K562 (cell line): Measurements from ENCODE around the gene POFUT2. TPM values are rescaled to one million over a fixed set of nuclear protein-coding genes. Genes with fewer than 3 reads are reported as not detected.
A peak's percentile ranks its signal among the peaks of the same experiment; 100 is the strongest.

Experiments used
- CREB1 ChIP-seq, 2 experiments: sonication (generic) in 1 of 2; formaldehyde crosslinking in 1 of 2; IDR thresholded peaks; 2 replicates each; pipeline versions ENCODE4 v1.6.1 to v1.8.0; 2012 to 2022; ENCODE audit warnings: inconsistent platforms in 1 of 2, mild to moderate bottlenecking in 1 of 2, missing genetic modification reagents in 1 of 2, moderate library complexity in 1 of 2
- REST ChIP-seq, 2 experiments: fragments of 450-650 bp; formaldehyde crosslinking in 1 of 2; IDR thresholded peaks; 2 replicates each; pipeline versions ENCODE4 v1.4.0 to v1.6.1; 2014 to 2020; ENCODE audit warnings: mild to moderate bottlenecking in 2 of 2, borderline replicate concordance in 1 of 2, low read depth in 1 of 2
- ZBTB40 ChIP-seq, 2 experiments: fragments of 450-650 bp in 1 of 2; sonication (generic) in 1 of 2; formaldehyde crosslinking in 1 of 2; IDR thresholded peaks; 2 replicates each; pipeline versions ENCODE4 v1.7.1 to v1.9.0; 2016 to 2022; ENCODE audit warnings: inconsistent platforms in 1 of 2, mild to moderate bottlenecking in 1 of 2, missing genetic modification reagents in 1 of 2
- ZC3H8 ChIP-seq: fragments of 450-650 bp; IDR thresholded peaks from 2 replicates; pipeline ENCODE4 v1.6.1; 2017
- polyA plus RNA-seq, 8 experiments: library from polyadenylated mRNA; depleted of rRNA in 4 of 8; stranded (reverse) in 5 of 8; unstranded in 3 of 8; fragments of >200 nt; fragmentation: Nextera tagmentation in 2 of 8; fragmentation: Illumina TruSeq in 1 of 8; extraction: Ambion mirVana in 2 of 8; extraction: Trizol in 1 of 8; gene quantifications; 2 replicates each; pipeline versions ENCODE4 v1.2.1 to v1.2.3, GENCODE V29; 2011 to 2014; ENCODE audit warnings: inconsistent platforms in 1 of 8, missing spikeins in 1 of 8
- total RNA-seq, 7 experiments: library from RNA; depleted of rRNA in 6 of 7; stranded (reverse); fragments of >200 nt in 6 of 7; fragmentation: Illumina TruSeq in 2 of 7; extraction: Trizol in 2 of 7; gene quantifications; 2 replicates each; pipeline versions ENCODE4 v1.2.1 to v1.2.3, GENCODE V29; 2011 to 2021; ENCODE audit warnings: low replicate concordance in 1 of 7

Gene POFUT2
- total and polyA plus RNA-seq, 9 of the 15 experiments (the other 6 are each of a cell fraction or from before 2014, with no cell fraction given), result 1.1 to 24.2 (median 11.0) TPM

GRCh38 chr21:45292399-45293219, 4.9 kb upstream of the POFUT2 start (continued):
- TF ChIP-seq REST (IDR thresholded peaks at IDR 0.05; ENCODE audit: borderline replicate concordance), result peak; percentile 97
- 0 out of 2 replicates have a peak, but pooled peaks have one; percentile 17 for TF ChIP-seq REST (CRISPR knock-in tag; IDR thresholded peaks at IDR 0.05; ENCODE audit: low read depth)
- no peak for TF ChIP-seq ZC3H8
- no peak for TF ChIP-seq CREB1 (IDR thresholded peaks at IDR 0.05)
- TF ChIP-seq CREB1 (CRISPR knock-in tag; IDR thresholded peaks at IDR 0.05), result peak; percentile 70
- 0 out of 2 replicates have a peak, but pooled peaks have one; percentile 47 for TF ChIP-seq ZBTB40 (IDR thresholded peaks at IDR 0.05)
- TF ChIP-seq ZBTB40 (CRISPR knock-in tag; IDR thresholded peaks at IDR 0.05), result no peak
